H1 (cell line): ENCODE measurements around the gene RNASE3. TPM values are rescaled to one million over a fixed set of nuclear protein-coding genes. Genes with fewer than 3 reads are reported as not detected.

Experiments used
- polyA plus RNA-seq, 7 experiments: library from polyadenylated mRNA; depleted of rRNA in 3 of 7; stranded (reverse) in 5 of 7; unstranded in 2 of 7; fragments of >200 nt in 5 of 7; fragments of 200-250 nt in 2 of 7; gene quantifications; 1 replicate in 5 of 7; 2 replicates in 1 of 7; 4 replicates in 1 of 7; pipeline versions ENCODE4 v1.2.1 to v1.2.3, GENCODE V29; 2011 to 2013; ENCODE audit warnings: missing spikeins in 2 of 7, mixed read lengths in 2 of 7
- total RNA-seq: library from RNA; stranded (reverse); fragmentation: NEBNext Ultra II Directional; extraction: Animal tissue kit (Norgen Biotek cat#: 25700); gene quantifications from 2 replicates; pipeline ENCODE4 v1.2.1, GENCODE V29; 2021

Gene RNASE3
- total and polyA plus RNA-seq, 2 of the 8 experiments (the other 6 are each of a cell fraction or from before 2014, with no cell fraction given): not detected

Other genes starting within 250 kb of the RNASE3 start
- gene OR6S1, start 249.7 kb upstream of the RNASE3 start, total RNA-seq: not detected in 2 replicates
- gene OR6S1, start 249.7 kb upstream of the RNASE3 start, polyA plus RNA-seq (2011; rRNA removed): not detected in 2 replicates
- gene RNASE4, start 206.8 kb upstream of the RNASE3 start, total RNA-seq: 0.38 and 0.61 TPM in 2 replicates
- gene RNASE4, start 206.8 kb upstream of the RNASE3 start, polyA plus RNA-seq (2011; rRNA removed): 3.5 and 3.7 TPM in 2 replicates
- 2.2 and 4.3 TPM in 2 replicates for gene ANG, start 202.6 kb upstream of the RNASE3 start, total RNA-seq
- 4.4 and 4.6 TPM in 2 replicates for gene ANG, start 202.6 kb upstream of the RNASE3 start, polyA plus RNA-seq (2011; rRNA removed)
- gene EDDM3A, start 145.5 kb upstream of the RNASE3 start, total RNA-seq: not detected in 2 replicates
- 0.09 and 0.11 TPM in 2 replicates for gene EDDM3A, start 145.5 kb upstream of the RNASE3 start, polyA plus RNA-seq (2011; rRNA removed)
- not detected in 2 replicates for gene EDDM3B, start 123.0 kb upstream of the RNASE3 start, total RNA-seq
- gene EDDM3B, start 123.0 kb upstream of the RNASE3 start, polyA plus RNA-seq (2011; rRNA removed): not detected in 2 replicates
- not detected in 2 replicates for gene RNASE6, start 110.1 kb upstream of the RNASE3 start, total RNA-seq
- gene RNASE6, start 110.1 kb upstream of the RNASE3 start, polyA plus RNA-seq (2011; rRNA removed): 0.12 TPM in 1 of 2 replicates, not detected in the other
- 2.2 and 3.0 TPM in 2 replicates for gene RNASE1, start 88.5 kb upstream of the RNASE3 start, total RNA-seq
- gene RNASE1, start 88.5 kb upstream of the RNASE3 start, polyA plus RNA-seq (2011; rRNA removed): 10.2 and 13.4 TPM in 2 replicates
- gene RNASE2, start 64.1 kb downstream of the RNASE3 start, total RNA-seq: not detected in 2 replicates
- not detected in 2 replicates for gene RNASE2, start 64.1 kb downstream of the RNASE3 start, polyA plus RNA-seq (2011; rRNA removed)
- 73.8 and 75.8 TPM in 2 replicates for gene METTL17, start 98.6 kb downstream of the RNASE3 start, total RNA-seq
- 138 and 145 TPM in 2 replicates for gene METTL17, start 98.6 kb downstream of the RNASE3 start, polyA plus RNA-seq (2011; rRNA removed)
- gene SLC39A2, start 107.9 kb downstream of the RNASE3 start, total RNA-seq: 0.22 TPM in 1 of 2 replicates, not detected in the other
- 0.14 and 0.31 TPM in 2 replicates for gene SLC39A2, start 107.9 kb downstream of the RNASE3 start, polyA plus RNA-seq (2011; rRNA removed)
- 27.2 and 29.9 TPM in 2 replicates for gene NDRG2, start 133.7 kb downstream of the RNASE3 start, total RNA-seq
- gene NDRG2, start 133.7 kb downstream of the RNASE3 start, polyA plus RNA-seq (2011; rRNA removed): 48.6 and 65.0 TPM in 2 replicates
- gene TPPP2, start 138.8 kb downstream of the RNASE3 start, total RNA-seq: 0.34 TPM in 1 of 2 replicates, not detected in the other
- gene TPPP2, start 138.8 kb downstream of the RNASE3 start, polyA plus RNA-seq (2011; rRNA removed): not detected in 2 replicates
- gene RNASE13, start 143.4 kb downstream of the RNASE3 start, total RNA-seq: not detected in 2 replicates
- gene RNASE13, start 143.4 kb downstream of the RNASE3 start, polyA plus RNA-seq (2011; rRNA removed): 0.05 TPM in 1 of 2 replicates, not detected in the other
- not detected in 2 replicates for gene RNASE7, start 151.0 kb downstream of the RNASE3 start, total RNA-seq
- gene RNASE7, start 151.0 kb downstream of the RNASE3 start, polyA plus RNA-seq (2011; rRNA removed): not detected in 2 replicates
- gene RNASE8, start 166.4 kb downstream of the RNASE3 start, total RNA-seq: not detected in 2 replicates
- gene RNASE8, start 166.4 kb downstream of the RNASE3 start, polyA plus RNA-seq (2011; rRNA removed): not detected in 2 replicates
- gene ARHGEF40, start 178.9 kb downstream of the RNASE3 start, total RNA-seq: 49.5 and 53.1 TPM in 2 replicates
- gene ARHGEF40, start 178.9 kb downstream of the RNASE3 start, polyA plus RNA-seq (2011; rRNA removed): 99.6 and 101 TPM in 2 replicates
- gene ZNF219, start 207.3 kb downstream of the RNASE3 start, total RNA-seq: 108 and 113 TPM in 2 replicates
- gene ZNF219, start 207.3 kb downstream of the RNASE3 start, polyA plus RNA-seq (2011; rRNA removed): 160 and 310 TPM in 2 replicates
- gene TMEM253, start 209.7 kb downstream of the RNASE3 start, total RNA-seq: 1.3 and 1.9 TPM in 2 replicates
- gene TMEM253, start 209.7 kb downstream of the RNASE3 start, polyA plus RNA-seq (2011; rRNA removed): 1.9 and 2.2 TPM in 2 replicates